SU-DHL-6 (cell line): ENCODE results near the gene KCNG4.

Experiments used
- H2AFZ ChIP-seq: fragments of 200-600 bp; sonication (generic); 2 replicates; pipeline ENCODE4 v1.6.1; 2014; ENCODE audit warnings: low read depth, mild to moderate bottlenecking, moderate library complexity, mixed read lengths, antibody characterized with exemption, low read length; ENCODE audit not compliant: severe bottlenecking
- H3F3A ChIP-seq: fragments of 200-600 bp; shearing (Covaris generic); 2 replicates; pipeline ENCODE4 v1.6.0; 2016; ENCODE audit warnings: antibody characterized with exemption, mild to moderate bottlenecking; ENCODE audit not compliant: insufficient read depth
- H3K27ac ChIP-seq: fragments of 200-600 bp; sonication (generic); 2 replicates; pipeline ENCODE4 v1.5.1; 2016; ENCODE audit warnings: low read depth, mild to moderate bottlenecking, low read length, moderate library complexity, mixed read lengths
- H3K27me3 ChIP-seq: fragments of 200-600 bp; sonication (generic), shearing (Covaris generic); 2 replicates; pipeline ENCODE4 v1.6.0; 2014; ENCODE audit warnings: mild to moderate bottlenecking, low read length
- H3K36me3 ChIP-seq: fragments of 200-600 bp; sonication (generic); 2 replicates; pipeline ENCODE4 v1.6.1; 2014; ENCODE audit warnings: mild to moderate bottlenecking, low read length, mixed read lengths
- H3K4me2 ChIP-seq: fragments of 300-600, 200-600 bp; shearing (Covaris generic), sonication (generic); 2 replicates; pipeline ENCODE4 v1.6.0; 2014; ENCODE audit warnings: low read length, low read depth, mild to moderate bottlenecking; ENCODE audit not compliant: poor library complexity, severe bottlenecking
- H3K4me3 ChIP-seq: fragments of 200-600 bp; sonication (generic); 2 replicates; pipeline ENCODE4 v1.5.1; 2014; ENCODE audit warnings: antibody characterized with exemption, low read length, mild to moderate bottlenecking, mixed read lengths; ENCODE audit not compliant: insufficient read depth, poor library complexity, severe bottlenecking
- H3K79me2 ChIP-seq: fragments of 200-600 bp; sonication (generic); 2 replicates; pipeline ENCODE4 v1.6.1; 2014; ENCODE audit warnings: mild to moderate bottlenecking, low read length, moderate library complexity; ENCODE audit not compliant: insufficient read depth
- H3K9ac ChIP-seq: fragments of 200-600 bp; sonication (generic); 2 replicates; pipeline ENCODE4 v1.7.0; 2014; ENCODE audit warnings: mild to moderate bottlenecking, low read length
- H3K9me2 ChIP-seq: fragments of 200-600 bp; sonication (generic); replicated peaks from 2 replicates; pipeline ENCODE4 v1.6.1; 2014; ENCODE audit warnings: low read length; ENCODE audit not compliant: insufficient read depth
- H3K9me3 ChIP-seq: fragments of 200-600 bp; sonication (generic); 2 replicates; pipeline ENCODE4 v1.6.1; 2014; ENCODE audit warnings: low read length, mixed read lengths; ENCODE audit not compliant: insufficient read depth
- H4K20me1 ChIP-seq: fragments of 200-600 bp; sonication (generic); 2 replicates; pipeline ENCODE4 v1.6.1; 2014; ENCODE audit warnings: low read depth, mild to moderate bottlenecking, antibody characterized with exemption, low read length, moderate library complexity, mixed read lengths
- CTCF ChIP-seq: fragments of 200-600 bp; sonication (generic); IDR thresholded peaks from one replicate; pipeline ENCODE4 v1.5.1; 2017; ENCODE audit warnings: antibody characterized with exemption, mild to moderate bottlenecking, low read length, moderate library complexity; ENCODE audit not compliant: insufficient read depth, poor library complexity, severe bottlenecking
- EZH2phosphoT487 ChIP-seq: fragments of 200-600 bp; sonication (generic), shearing (Covaris generic); conservative IDR thresholded peaks from 2 replicates; pipeline ENCODE4 v1.6.1; 2018; ENCODE audit warnings: mild to moderate bottlenecking, antibody characterized with exemption, low read length, moderate library complexity, mixed read lengths

The KCNG4 gene

GRCh38 chr16:84252184-84252583, 12.4 kb upstream of the KCNG4 start:
- no peaks in the 10 kb centered on the region for H3K9me2 ChIP-seq
- no peak for TF ChIP-seq EZH2phosphoT487
- no peak for TF ChIP-seq CTCF
- no peaks in the 10 kb centered on the region for H3K36me3 ChIP-seq
- H3K4me3 ChIP-seq: no peak overlapping the region
- no peak overlapping the region for H3K27ac ChIP-seq
- no peak overlapping the region for H2AFZ ChIP-seq
- H3K9me3 ChIP-seq: no peaks in the 10 kb centered on the region
- no peak overlapping the region for H3K4me2 ChIP-seq
- H4K20me1 ChIP-seq: no peaks in the 10 kb centered on the region
- H3K27me3 ChIP-seq: no peaks in the 10 kb centered on the region
- no peaks in the 10 kb centered on the region for H3K79me2 ChIP-seq
- no peak overlapping the region for H3K9ac ChIP-seq
- no peaks in the 10 kb centered on the region for H3F3A ChIP-seq

DNA sequence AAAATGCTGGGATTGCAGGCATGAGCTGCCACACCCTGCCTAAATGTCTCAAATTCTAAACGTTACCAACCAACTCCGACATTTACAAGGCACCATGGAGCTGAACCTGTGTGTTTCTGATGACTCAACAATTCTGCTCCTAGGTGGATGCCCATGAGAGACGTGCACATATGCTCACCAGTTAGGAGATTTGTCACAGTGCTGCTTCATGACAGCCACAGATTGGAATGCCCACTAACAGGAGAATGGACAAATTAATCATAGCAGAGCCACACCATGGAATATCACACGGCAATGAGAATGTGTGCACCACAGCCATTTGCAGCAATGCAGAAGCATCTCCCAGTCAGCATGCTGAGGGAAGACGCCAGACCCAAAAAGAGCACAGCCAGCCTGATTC, 8.0 kb upstream of the KCNG4 start:
- H2AFZ ChIP-seq: no peak overlapping the region
- H3K27ac ChIP-seq: no peak overlapping the region
- no peak overlapping the region for H3K4me2 ChIP-seq

DNA sequence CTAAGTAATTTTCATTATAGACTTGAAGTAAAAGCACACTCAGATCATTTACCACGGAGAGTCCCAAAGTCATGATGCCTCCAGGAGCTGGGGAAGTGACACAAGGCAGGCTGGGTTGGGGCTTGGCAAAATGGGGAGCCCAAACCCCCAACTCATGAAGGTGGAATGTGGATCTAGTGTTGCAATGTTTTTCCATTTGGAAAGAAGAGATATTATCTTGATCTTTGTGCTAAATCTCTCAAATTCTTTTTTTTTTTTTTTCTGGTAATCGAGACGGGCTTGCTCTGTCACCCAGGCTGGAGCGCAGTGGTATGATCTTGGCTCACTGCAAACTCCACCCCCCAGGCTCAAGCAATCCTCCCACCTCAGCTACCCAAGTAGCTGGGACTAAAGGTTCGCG, 7.5 kb upstream of the KCNG4 start:
- no peaks in the 10 kb centered on the region for H3K9me3 ChIP-seq
- no peak overlapping the region for H3K4me3 ChIP-seq
- H3K27me3 ChIP-seq: no peaks in the 10 kb centered on the region
- H3K4me2 ChIP-seq: no peak overlapping the region
- no peak overlapping the region for H2AFZ ChIP-seq
- no peaks in the 10 kb centered on the region for H3K9me2 ChIP-seq
- no peaks in the 10 kb centered on the region for H4K20me1 ChIP-seq
- H3K9ac ChIP-seq: no peak overlapping the region
- no peaks in the 10 kb centered on the region for H3K79me2 ChIP-seq
- no peak for TF ChIP-seq EZH2phosphoT487
- no peak for TF ChIP-seq CTCF
- no peaks in the 10 kb centered on the region for H3F3A ChIP-seq
- H3K36me3 ChIP-seq: no peaks in the 10 kb centered on the region
- no peak overlapping the region for H3K27ac ChIP-seq

More for the DNA sequence above, 8.0 kb upstream of the KCNG4 start:
- Histone ChIP-seq H3F3A (no peaks in the 10 kb centered on the region), H3K9ac (no peak overlapping the region), H3K27me3 (no peaks in the 10 kb centered on the region), H3K36me3 (no peaks in the 10 kb centered on the region), H3K79me2 (no peaks in the 10 kb centered on the region), H3K4me3 (no peak overlapping the region), H4K20me1 (no peaks in the 10 kb centered on the region), H3K9me2 (no peaks in the 10 kb centered on the region), H3K9me3 (no peaks in the 10 kb centered on the region)
- TF ChIP-seq CTCF: no peak
- TF ChIP-seq EZH2phosphoT487: no peak
